Gastroesophageal sphincter (tissue), 4 donors: ENCODE results near the gene KIT. TPM values are rescaled to one million over a fixed set of nuclear protein-coding genes. Genes with fewer than 3 reads are reported as not detected.

Source experiments
- ATAC-seq: fragments of 150-250 bp; one replicate; pipeline ENCODE4 v1.9.1; 2016; ENCODE audit warnings: mild to moderate bottlenecking, moderate library complexity
- H3K27ac ChIP-seq, 4 donors: fragments of 200-600 bp; sonication (generic) in 3 of 4; 1 replicate in 3 of 4; 2 replicates in 1 of 4; pipeline ENCODE4 v1.5.1; 2016 to 2019
- H3K27me3 ChIP-seq: fragments of 200-600 bp; sonication (generic); one replicate; pipeline ENCODE4 v1.5.1; 2019
- H3K36me3 ChIP-seq, 2 donors: fragments of 200-600 bp; sonication (generic); one replicate each; pipeline ENCODE4 v1.5.1; 2019; ENCODE audit warnings: control low read depth in 1 of 2
- H3K4me1 ChIP-seq, 3 donors: fragments of 200-600 bp; sonication (generic); 1 replicate in 2 of 3; 2 replicates in 1 of 3; pipeline ENCODE4 v1.5.1; 2016 to 2019; ENCODE audit warnings: control low read depth in 2 of 3
- H3K4me3 ChIP-seq, 2 donors: fragments of 200-600 bp; sonication (generic); one replicate each; pipeline ENCODE4 v1.5.1; 2019; ENCODE audit warnings: mild to moderate bottlenecking in 1 of 2, moderate library complexity in 1 of 2
- H3K9me3 ChIP-seq, 3 donors: fragments of 200-600 bp; sonication (generic); one replicate each; pipeline ENCODE4 v1.5.1; 2017 to 2019; ENCODE audit warnings: control low read depth in 2 of 3
- CTCF ChIP-seq, 4 experiments: fragments of 200-600 bp in 2 of 4; fragments of 450-650 bp in 2 of 4; sonication (generic) in 1 of 4; IDR thresholded peaks; one replicate each; pipeline ENCODE4 v1.5.1; 2017 to 2019; ENCODE audit warnings: antibody characterized with exemption in 4 of 4, mild to moderate bottlenecking in 2 of 4, moderate library complexity in 2 of 4
- EP300 ChIP-seq: sonication (generic); formaldehyde crosslinking; IDR thresholded peaks from one replicate; pipeline ENCODE4 v1.6.1; 2017; ENCODE audit warnings: antibody characterized with exemption, mild to moderate bottlenecking
- POLR2A ChIP-seq, 2 donors: fragments of 450-650 bp; IDR thresholded peaks; one replicate each; pipeline ENCODE4 v1.6.1; 2017; ENCODE audit warnings: antibody characterized with exemption in 2 of 2, mild to moderate bottlenecking in 2 of 2, moderate library complexity in 1 of 2
- POLR2AphosphoS5 ChIP-seq: sonication (generic); formaldehyde crosslinking; IDR thresholded peaks from one replicate; pipeline ENCODE4 v1.6.1; 2017; ENCODE audit warnings: antibody characterized with exemption
- WGBS, 2 donors: methylation state at CpG; one replicate each; pipeline ENCODE4 v1.1.5; 2018; ENCODE audit warnings: low coverage in 1 of 2; 5-methylcytosine and 5-hydroxymethylcytosine counted together
- total RNA-seq, 4 donors: library from RNA; depleted of rRNA; stranded (reverse); fragments of >200 nt; gene quantifications; one replicate each; pipeline ENCODE4 v1.1.0, GENCODE V29; 2016

The KIT gene
- total RNA-seq, 4 donors from 2014 or later, result 25.4 to 69.3 (median 33.8) TPM

GRCh38 chr4:54677853-54678650 is 20.3 kb downstream of the KIT start:
- Histone ChIP-seq H3K4me3 (no peak overlapping the region), H3K4me1 (no peaks in the 10 kb centered on the region), H3K27me3 (peaks cover 6% of the 10 kb centered on the region), H3K36me3 (no peaks in the 10 kb centered on the region), H3K9me3 (no peaks in the 10 kb centered on the region), H3K27ac (no peak overlapping the region)
- TF ChIP-seq POLR2AphosphoS5 (no peak), EP300 (no peak), POLR2A (IDR thresholded peaks at IDR 0.05) (no peak), CTCF (IDR thresholded peaks at IDR 0.05) (no peak)
- ATAC-seq, result no peak
- WGBS, 2 donors, result 72 to 90% methylated on average over 6 of the region's 7 CpGs

GRCh38 chr4:54678826-54679225 is 21.1 kb downstream of the KIT start:
- Histone ChIP-seq H3K27me3 (peaks cover 6% of the 10 kb centered on the region), H3K36me3 (no peaks in the 10 kb centered on the region), H3K27ac (no peak overlapping the region), H3K4me3 (no peak overlapping the region), H3K9me3 (no peaks in the 10 kb centered on the region), H3K4me1 (no peaks in the 10 kb centered on the region)
- ATAC-seq, result no peak
- TF ChIP-seq EP300 (no peak), POLR2A (IDR thresholded peaks at IDR 0.05) (no peak), POLR2AphosphoS5 (no peak), CTCF (IDR thresholded peaks at IDR 0.05) (no peak)

- H3K27me3 ChIP-seq, result peaks cover 6% of the 10 kb centered on the region
- no peak overlapping the region for H3K27ac ChIP-seq
- no peak overlapping the region for H3K4me3 ChIP-seq
- 80 to 85% methylated on average over 1 of the region's 1 CpG for WGBS, 2 donors
- H3K36me3 ChIP-seq, result no peaks in the 10 kb centered on the region
- no peaks in the 10 kb centered on the region for H3K4me1 ChIP-seq
- H3K9me3 ChIP-seq, result no peaks in the 10 kb centered on the region
- ATAC-seq, result no peak
- TF ChIP-seq CTCF (IDR thresholded peaks at IDR 0.05) (no peak), EP300 (no peak), POLR2A (IDR thresholded peaks at IDR 0.05) (no peak), POLR2AphosphoS5 (no peak)
These were observed 22.1 kb downstream of the KIT start for GRCh38 chr4:54679813-54680212.

GRCh38 chr4:54683616-54684346 is 26.0 kb downstream of the KIT start:
- no peak for ATAC-seq
- WGBS, 2 donors, result 68 to 72% methylated on average over 3 to 4 of the region's 8 CpGs
- no peaks in the 10 kb centered on the region for H3K9me3 ChIP-seq
- H3K36me3 ChIP-seq, result no peaks in the 10 kb centered on the region
- TF ChIP-seq CTCF (IDR thresholded peaks at IDR 0.05), result peak in 2 of 4 experiments; percentile 10 to 22
- TF ChIP-seq POLR2A (IDR thresholded peaks at IDR 0.05), result no peak
- no peaks in the 10 kb centered on the region for H3K4me1 ChIP-seq
- H3K27ac ChIP-seq, result no peak overlapping the region
- H3K27me3 ChIP-seq, result no peaks in the 10 kb centered on the region
- no peak overlapping the region for H3K4me3 ChIP-seq

GRCh38 chr4:54685810-54686209 is 28.1 kb downstream of the KIT start:
- no peaks in the 10 kb centered on the region for H3K4me1 ChIP-seq
- no peak overlapping the region for H3K27ac ChIP-seq
- no peaks in the 10 kb centered on the region for H3K9me3 ChIP-seq
- TF ChIP-seq POLR2AphosphoS5 (no peak), POLR2A (IDR thresholded peaks at IDR 0.05) (no peak), EP300 (no peak), CTCF (IDR thresholded peaks at IDR 0.05) (no peak)
- no peak overlapping the region for H3K4me3 ChIP-seq
- WGBS, 2 donors, result 62 to 80% methylated on average over 1 of the region's 1 CpG
- H3K27me3 ChIP-seq, result no peaks in the 10 kb centered on the region
- ATAC-seq, result no peak
- no peaks in the 10 kb centered on the region for H3K36me3 ChIP-seq
